ENCODE data around the gene GADD45A. TPM values are rescaled to one million over a fixed set of nuclear protein-coding genes. Genes with fewer than 3 reads are reported as not detected.

Gene GADD45A
- polyA plus RNA-seq, 3 donors, result 7.5 to 14.3 (median 9.6) TPM

DNA sequence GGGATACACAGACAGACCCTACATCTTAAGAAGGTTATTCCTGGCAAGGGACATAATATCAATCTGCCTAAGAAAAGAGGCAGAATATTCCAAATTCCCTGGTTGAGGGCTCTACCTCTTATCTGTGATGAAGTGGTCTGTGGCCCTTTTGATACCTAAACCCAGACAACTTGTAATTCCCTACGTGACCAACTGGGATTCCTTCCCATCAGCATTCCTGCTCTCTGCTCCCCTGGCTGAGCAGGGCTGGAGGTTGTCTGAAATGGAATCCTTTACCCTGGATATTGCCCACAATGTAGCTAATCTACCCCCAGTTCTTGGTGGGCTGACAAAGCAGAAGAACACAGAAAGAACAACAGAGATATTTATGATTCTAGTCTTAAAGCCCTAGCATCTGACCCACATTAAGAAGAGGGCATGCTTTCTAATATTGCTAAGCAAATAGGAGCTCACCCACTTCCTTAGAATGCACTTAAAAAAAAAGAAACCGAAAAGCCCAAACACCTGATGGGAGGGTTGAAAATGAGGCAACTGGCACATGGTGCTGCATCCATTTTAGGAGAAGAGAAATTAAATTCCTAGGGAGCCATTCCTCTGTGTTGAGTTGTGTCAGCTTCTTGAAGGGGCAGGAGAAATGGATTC is 36.8 kb downstream of the GADD45A start:
- no peak overlapping the region for H2AFZ ChIP-seq (ENCODE audit: insufficient read depth, low read depth, low read length, poor library complexity, severe bottlenecking)
- no peaks in the 10 kb centered on the region for H3K36me3 Mint-ChIP-seq
- no peak for DNase-seq

DNA sequence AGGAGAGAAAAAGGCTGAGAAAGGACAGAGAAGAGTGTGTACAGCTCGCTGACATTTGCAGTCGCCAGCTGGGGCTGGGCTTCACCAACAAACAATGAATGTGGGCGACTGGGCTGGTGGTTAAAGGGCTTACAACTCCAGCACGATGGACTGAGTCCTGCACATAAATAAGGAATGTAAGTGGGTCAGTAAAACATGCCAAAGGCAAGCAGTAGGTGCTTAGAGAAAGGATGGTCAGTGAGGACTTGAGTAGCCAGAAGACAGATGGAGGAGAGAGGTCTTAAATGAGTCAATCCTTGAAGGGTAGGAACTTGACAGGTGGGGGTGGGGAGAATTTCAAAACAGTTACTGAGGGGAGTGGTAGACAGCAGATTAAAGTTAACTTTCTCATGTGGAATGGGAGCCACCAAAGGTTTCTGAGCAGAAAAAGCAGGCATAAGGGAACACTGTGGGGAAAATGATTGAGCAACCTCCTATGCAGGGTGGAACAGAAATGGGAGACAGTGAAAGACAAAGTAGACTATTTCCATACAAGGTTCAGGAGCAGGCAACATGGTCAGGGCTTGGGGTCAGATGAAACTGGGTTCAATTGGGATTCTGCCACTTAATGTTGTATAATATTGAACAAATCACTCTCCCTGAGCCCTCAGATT is 37.4 kb downstream of the GADD45A start:
- Histone ChIP-seq H3K79me2 (ENCODE audit: insufficient read depth, low read length) (no peaks in the 10 kb centered on the region), H3K27ac (ENCODE audit: low read depth in 1 of 2, low read length in 2 of 2) (no peak overlapping the region), H3K9ac (ENCODE audit: insufficient read depth, low read length, poor library complexity, severe bottlenecking) (no peak overlapping the region), H3K4me2 (replicated peaks; ENCODE audit: extremely low read depth, low read length, poor library complexity, severe bottlenecking) (no peak overlapping the region), H3K4me1 (ENCODE audit: control insufficient read depth in 1 of 2, insufficient read depth in 2 of 2, low read length in 2 of 2) (peaks cover 3 to 5% of the 10 kb centered on the region in 2 donors), H3K9me3 (replicated peaks in 1 of 2; ENCODE audit: control insufficient read depth in 1 of 2, insufficient read depth in 1 of 2, low read length in 2 of 2) (no peaks in the 10 kb centered on the region), H3K27me3 (ENCODE audit: control insufficient read depth in 2 of 2, insufficient read depth in 2 of 2, low read length in 2 of 2) (no peaks in the 10 kb centered on the region), H4K20me1 (ENCODE audit: insufficient read depth, low read length) (no peaks in the 10 kb centered on the region), H3K4me3 (replicated peaks in 1 of 3; ENCODE audit: low read depth in 2 of 3, low read length in 3 of 3) (no peak overlapping the region), H3K36me3 (replicated peaks in 1 of 2; ENCODE audit: control insufficient read depth in 1 of 2, insufficient read depth in 2 of 2, low read length in 2 of 2) (no peaks in the 10 kb centered on the region), H2AFZ (ENCODE audit: insufficient read depth, low read depth, low read length, poor library complexity, severe bottlenecking) (no peak overlapping the region)
- intact Hi-C loops (cut with micrococcal nuclease), result loop anchor here in 1 of 2 donors (5.0 kb wide), 1 partner anchor 35 kb away; the partner anchor contains the start of gene GADD45A
- H3K4me3 Mint-ChIP-seq, result no peak overlapping the region
- TF ChIP-seq, protein P1, sequence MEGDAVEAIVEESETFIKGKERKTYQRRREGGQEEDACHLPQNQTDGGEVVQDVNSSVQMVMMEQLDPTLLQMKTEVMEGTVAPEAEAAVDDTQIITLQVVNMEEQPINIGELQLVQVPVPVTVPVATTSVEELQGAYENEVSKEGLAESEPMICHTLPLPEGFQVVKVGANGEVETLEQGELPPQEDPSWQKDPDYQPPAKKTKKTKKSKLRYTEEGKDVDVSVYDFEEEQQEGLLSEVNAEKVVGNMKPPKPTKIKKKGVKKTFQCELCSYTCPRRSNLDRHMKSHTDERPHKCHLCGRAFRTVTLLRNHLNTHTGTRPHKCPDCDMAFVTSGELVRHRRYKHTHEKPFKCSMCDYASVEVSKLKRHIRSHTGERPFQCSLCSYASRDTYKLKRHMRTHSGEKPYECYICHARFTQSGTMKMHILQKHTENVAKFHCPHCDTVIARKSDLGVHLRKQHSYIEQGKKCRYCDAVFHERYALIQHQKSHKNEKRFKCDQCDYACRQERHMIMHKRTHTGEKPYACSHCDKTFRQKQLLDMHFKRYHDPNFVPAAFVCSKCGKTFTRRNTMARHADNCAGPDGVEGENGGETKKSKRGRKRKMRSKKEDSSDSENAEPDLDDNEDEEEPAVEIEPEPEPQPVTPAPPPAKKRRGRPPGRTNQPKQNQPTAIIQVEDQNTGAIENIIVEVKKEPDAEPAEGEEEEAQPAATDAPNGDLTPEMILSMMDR (IDR thresholded peaks at IDR 0.05), result no peak
- H3K27me3 Mint-ChIP-seq (ENCODE audit: low read depth in 3 of 3), result no peaks in the 10 kb centered on the region
- no peaks in the 10 kb centered on the region for H3K9me3 Mint-ChIP-seq
- no peak overlapping the region for H3K27ac Mint-ChIP-seq
- H3K4me1 Mint-ChIP-seq, result peaks cover 4% of the 10 kb centered on the region
- WGBS (ENCODE audit: insufficient coverage), result 89% methylated on average over 4 of the region's 4 CpGs
- H3K36me3 Mint-ChIP-seq, result no peaks in the 10 kb centered on the region
- DNase-seq, result no peak

More for the DNA sequence above, 36.8 kb downstream of the GADD45A start:
- WGBS (ENCODE audit: insufficient coverage), result no CpG with 5 or more reads among the region's 2 CpGs
- Histone ChIP-seq H3K36me3 (replicated peaks in 1 of 2; ENCODE audit: control insufficient read depth in 1 of 2, insufficient read depth in 2 of 2, low read length in 2 of 2) (no peaks in the 10 kb centered on the region), H3K27ac (ENCODE audit: low read depth in 1 of 2, low read length in 2 of 2) (no peak overlapping the region), H3K27me3 (ENCODE audit: control insufficient read depth in 2 of 2, insufficient read depth in 2 of 2, low read length in 2 of 2) (no peaks in the 10 kb centered on the region), H4K20me1 (ENCODE audit: insufficient read depth, low read length) (no peaks in the 10 kb centered on the region), H3K9ac (ENCODE audit: insufficient read depth, low read length, poor library complexity, severe bottlenecking) (no peak overlapping the region), H3K4me1 (ENCODE audit: control insufficient read depth in 1 of 2, insufficient read depth in 2 of 2, low read length in 2 of 2) (peaks cover 3 to 5% of the 10 kb centered on the region in 2 donors), H3K4me3 (replicated peaks in 1 of 3; ENCODE audit: low read depth in 2 of 3, low read length in 3 of 3) (no peak overlapping the region), H3K79me2 (ENCODE audit: insufficient read depth, low read length) (no peaks in the 10 kb centered on the region), H3K4me2 (replicated peaks; ENCODE audit: extremely low read depth, low read length, poor library complexity, severe bottlenecking) (no peak overlapping the region), H3K9me3 (replicated peaks in 1 of 2; ENCODE audit: control insufficient read depth in 1 of 2, insufficient read depth in 1 of 2, low read length in 2 of 2) (no peaks in the 10 kb centered on the region)
- H3K9me3 Mint-ChIP-seq, result no peaks in the 10 kb centered on the region
- no peak overlapping the region for H3K27ac Mint-ChIP-seq
- H3K4me3 Mint-ChIP-seq, result no peak overlapping the region
- intact Hi-C loops (cut with micrococcal nuclease), result loop anchor here in 1 of 2 donors (5.0 kb wide), 1 partner anchor 34 kb away; the partner anchor contains the start of gene GADD45A
- H3K4me1 Mint-ChIP-seq, result peaks cover 4% of the 10 kb centered on the region
- no peaks in the 10 kb centered on the region for H3K27me3 Mint-ChIP-seq (ENCODE audit: low read depth in 3 of 3)
- TF ChIP-seq, protein P1 (IDR thresholded peaks at IDR 0.05), result no peak
